Tibial nerve (tissue), 4 donors: ENCODE measurements around the gene ABHD12B.

Source experiments
- EP300 ChIP-seq, 2 donors: sonication (generic); formaldehyde crosslinking; IDR thresholded peaks; one replicate each; pipeline ENCODE4 v1.6.1; 2017; ENCODE audit warnings: antibody characterized with exemption in 2 of 2, mild to moderate bottlenecking in 1 of 2
- POLR2A ChIP-seq, 2 donors: fragments of 450-650 bp; IDR thresholded peaks; one replicate each; pipeline ENCODE4 v1.6.1; 2017; ENCODE audit warnings: antibody characterized with exemption in 2 of 2, mild to moderate bottlenecking in 2 of 2, moderate library complexity in 2 of 2
- TF ChIP-seq, protein P1 (sequence below), 5 experiments: fragments of 200-600 bp in 3 of 5; fragments of 450-650 bp in 2 of 5; sonication (generic) in 3 of 5; IDR thresholded peaks; one replicate each; pipeline ENCODE4 v1.5.1; 2016 to 2019; ENCODE audit warnings: antibody characterized with exemption in 5 of 5, mild to moderate bottlenecking in 3 of 5, moderate library complexity in 2 of 5

DNA sequence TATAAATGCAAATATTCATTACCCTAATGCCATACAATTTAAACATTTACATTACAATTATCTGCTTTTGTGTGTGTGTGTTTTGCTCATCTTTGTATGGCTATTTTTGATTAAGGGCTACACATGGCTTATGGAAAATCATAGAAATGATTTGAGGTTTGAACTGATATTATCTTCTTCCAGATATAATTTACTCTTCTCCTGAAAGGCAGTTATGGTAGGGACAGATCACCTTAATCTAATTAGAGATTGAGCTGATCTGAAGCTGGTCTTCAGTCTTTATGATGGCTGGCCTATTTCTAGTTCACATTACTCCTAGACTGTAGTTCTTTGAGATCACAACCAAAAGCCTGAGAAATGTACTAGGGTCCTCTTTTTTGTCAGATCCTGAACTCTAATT is 15.6 kb downstream of the ABHD12B start:
- TF ChIP-seq, protein P1, sequence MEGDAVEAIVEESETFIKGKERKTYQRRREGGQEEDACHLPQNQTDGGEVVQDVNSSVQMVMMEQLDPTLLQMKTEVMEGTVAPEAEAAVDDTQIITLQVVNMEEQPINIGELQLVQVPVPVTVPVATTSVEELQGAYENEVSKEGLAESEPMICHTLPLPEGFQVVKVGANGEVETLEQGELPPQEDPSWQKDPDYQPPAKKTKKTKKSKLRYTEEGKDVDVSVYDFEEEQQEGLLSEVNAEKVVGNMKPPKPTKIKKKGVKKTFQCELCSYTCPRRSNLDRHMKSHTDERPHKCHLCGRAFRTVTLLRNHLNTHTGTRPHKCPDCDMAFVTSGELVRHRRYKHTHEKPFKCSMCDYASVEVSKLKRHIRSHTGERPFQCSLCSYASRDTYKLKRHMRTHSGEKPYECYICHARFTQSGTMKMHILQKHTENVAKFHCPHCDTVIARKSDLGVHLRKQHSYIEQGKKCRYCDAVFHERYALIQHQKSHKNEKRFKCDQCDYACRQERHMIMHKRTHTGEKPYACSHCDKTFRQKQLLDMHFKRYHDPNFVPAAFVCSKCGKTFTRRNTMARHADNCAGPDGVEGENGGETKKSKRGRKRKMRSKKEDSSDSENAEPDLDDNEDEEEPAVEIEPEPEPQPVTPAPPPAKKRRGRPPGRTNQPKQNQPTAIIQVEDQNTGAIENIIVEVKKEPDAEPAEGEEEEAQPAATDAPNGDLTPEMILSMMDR (IDR thresholded peaks at IDR 0.05) = no peak
- TF ChIP-seq POLR2A (IDR thresholded peaks at IDR 0.05) (no peak), EP300 (IDR thresholded peaks at IDR 0.05) (no peak)
